Embryonic facial prominence (tissue), 1 donor: ENCODE results near the gene EID3.

ENCODE experiments used
- DNase-seq: peaks from one replicate; pipeline ENCODE4 v3.0.0-alpha.2; 2016; ENCODE audit errors: extremely low spot score

EID3 gene

DNA sequence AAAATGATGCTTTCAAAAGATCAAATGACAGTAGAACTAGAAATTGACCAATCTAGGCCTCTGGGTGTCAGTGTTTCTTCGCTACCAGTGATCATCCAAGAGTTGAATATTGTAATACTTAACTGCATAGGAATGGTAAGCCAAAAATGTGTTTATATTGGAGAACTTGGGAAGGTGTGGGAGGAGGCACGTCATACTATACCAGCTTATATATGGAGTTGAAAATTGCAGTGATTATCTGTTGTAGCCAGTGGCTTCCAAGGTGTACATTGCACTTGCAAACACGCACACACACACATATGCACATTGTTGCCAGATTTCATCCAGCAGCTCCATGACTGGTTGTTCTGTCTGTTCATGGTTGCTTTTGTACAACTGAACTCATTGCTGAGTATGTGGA lies 36.1 kb downstream of the EID3 start:
- DNase-seq = no peak

DNA sequence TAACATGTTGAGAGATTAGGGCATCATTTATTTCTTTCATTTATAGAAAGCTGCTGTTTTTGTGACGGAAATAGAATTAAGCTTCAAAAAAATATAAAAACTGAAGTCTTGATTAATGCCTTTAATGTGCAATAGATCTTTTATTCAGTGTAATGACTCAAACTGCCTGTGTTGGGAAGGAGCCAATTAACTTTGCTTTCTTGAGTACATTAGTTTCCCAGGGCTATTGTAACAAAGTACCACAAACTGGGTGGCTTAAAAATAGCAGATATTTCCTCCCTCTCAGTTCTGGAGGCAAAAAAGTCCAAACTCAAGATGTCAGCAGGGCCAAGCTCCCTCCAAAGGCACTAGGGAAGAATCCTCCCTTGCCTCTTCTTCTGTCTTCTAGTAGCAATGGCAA lies 36.6 kb downstream of the EID3 start:
- no peak for DNase-seq

DNA sequence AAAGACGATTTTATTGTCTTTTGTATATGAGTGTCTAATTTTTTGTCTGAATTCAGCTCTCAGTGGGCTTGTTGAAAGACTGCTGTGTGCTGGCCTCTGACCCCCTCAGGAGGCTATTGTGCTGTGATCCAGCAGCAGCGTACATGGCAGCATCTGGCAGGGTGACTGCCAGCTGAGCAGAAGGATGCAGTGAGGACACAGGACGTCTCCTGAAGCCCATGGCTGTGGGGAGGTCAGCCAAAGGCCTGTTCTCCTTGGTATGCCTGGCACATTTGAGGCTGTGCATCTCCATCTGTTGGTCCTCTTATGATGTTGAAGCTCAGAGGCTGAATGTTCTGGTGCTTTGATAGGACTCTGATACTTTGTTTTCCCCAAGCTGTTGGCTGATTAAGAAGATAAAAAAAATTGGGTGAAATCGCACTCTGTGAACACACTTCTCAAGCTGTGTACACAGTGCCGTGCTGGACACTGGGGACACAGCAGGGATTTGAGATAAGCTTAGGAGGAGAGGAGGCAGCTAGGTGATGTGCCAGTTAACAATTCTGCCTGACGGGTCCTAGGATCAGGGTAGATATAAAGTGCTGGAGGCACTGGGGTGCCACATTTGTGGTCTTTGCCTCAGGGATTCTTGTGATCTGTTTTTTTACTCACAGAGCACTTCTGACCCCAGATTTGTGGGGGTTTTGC lies 37.5 kb downstream of the EID3 start:
- DNase-seq = no peak

DNA sequence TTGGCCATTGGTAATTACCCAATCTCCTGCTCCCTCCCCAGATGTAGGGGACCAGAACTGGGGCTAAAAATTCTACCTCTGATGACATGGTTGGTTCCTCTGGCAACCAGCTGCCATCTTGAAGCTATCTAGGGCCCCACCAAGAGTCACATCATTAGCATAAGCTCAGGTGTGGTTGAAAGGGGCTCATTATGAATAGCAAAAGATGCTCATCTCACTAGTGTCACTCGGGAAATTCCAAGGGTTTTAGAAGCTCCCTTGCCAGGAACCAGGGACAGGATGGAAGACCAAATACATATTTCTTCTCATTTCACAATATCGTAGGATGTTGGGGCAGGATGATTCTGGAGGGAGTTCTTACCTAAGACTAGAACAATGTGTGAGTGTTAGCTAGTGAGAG lies 38.6 kb downstream of the EID3 start:
- no peak for DNase-seq

DNA sequence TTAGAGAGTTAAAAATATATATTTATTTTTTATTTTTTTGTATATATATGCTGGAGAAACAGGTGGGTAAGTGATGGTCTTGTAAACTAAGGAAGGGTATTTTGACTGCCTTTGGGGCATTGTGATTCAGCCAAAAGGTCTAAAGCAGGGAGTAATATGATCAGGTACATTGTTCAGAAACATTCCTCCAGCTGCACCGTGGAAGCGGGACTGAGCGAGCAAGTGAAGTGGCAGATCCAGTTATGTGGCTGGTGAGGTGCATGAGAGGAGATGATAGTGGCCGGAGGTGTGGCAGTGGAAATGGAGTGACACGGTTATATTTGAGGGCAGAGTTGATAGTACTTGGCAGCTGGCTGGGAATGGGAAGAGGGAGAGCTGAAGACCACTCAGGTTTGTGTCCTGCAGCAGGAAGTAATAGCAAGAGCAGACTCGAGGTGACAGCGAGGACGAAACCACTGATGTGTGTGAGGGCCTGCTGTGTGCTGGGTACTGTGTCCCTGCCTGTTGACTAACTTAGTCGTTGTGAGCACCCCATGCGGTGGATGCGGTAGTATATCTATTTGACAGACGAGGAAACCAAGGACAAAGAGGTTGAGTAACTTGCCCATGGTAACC lies 39.2 kb downstream of the EID3 start:
- no peak for DNase-seq

DNA sequence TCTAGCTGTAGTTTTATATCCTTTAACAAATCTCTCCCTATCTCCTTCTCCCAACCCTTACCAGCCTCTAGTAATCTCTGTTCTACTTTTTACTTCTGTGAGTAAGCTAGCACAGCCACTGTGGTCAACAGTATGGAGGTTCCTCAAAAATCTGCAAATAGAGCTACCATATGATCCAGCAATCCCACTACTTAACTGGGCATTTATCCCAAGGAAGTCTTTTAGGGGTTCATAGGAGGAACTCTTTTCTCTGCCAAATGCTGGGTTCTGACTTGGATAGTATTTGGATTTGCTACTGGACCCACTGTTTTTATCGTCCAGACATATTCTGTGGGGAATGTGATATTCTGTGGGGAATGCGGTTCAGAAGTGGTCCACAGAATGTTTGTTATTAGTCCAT lies 41.1 kb downstream of the EID3 start:
- DNase-seq = no peak

DNA sequence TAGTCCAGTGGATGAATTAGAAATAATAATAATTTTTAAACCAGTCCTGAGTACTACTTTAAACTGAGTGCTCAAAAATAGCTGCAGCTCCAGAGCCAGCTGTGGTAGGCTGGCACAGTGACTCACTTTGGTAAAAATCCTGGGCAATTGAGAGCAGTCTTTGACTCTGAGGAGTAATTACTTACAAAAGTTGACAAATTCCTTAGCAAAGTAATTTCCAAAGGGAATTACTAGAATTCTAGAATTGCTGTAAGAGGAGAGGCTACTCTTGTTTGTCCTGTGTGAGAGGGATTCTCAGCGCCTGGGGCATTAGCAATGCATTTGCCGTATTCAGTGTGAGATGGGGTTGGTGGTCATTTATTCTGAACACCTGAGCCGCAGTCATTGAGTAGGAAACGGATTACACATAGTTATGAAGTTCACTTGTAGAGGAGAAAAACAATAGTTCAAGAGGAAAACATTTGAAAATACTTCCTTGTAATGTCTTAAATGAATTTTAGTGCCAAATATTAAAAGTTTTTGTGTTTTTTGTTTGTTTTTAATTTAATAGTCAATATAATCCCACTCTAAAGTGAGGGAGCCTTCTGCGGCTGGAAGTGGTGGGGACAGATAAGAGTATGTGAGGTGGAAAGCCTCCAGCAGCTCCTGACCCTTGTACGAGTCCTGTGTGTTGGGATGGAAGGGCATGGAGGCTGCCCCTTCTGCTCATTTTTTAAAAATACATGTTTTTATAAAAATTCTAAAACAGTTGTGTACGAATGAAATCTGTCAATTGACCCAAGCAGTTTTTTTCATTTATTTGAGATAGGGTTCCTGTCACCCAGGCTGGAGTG lies 41.9 kb downstream of the EID3 start:
- DNase-seq = no peak

DNA sequence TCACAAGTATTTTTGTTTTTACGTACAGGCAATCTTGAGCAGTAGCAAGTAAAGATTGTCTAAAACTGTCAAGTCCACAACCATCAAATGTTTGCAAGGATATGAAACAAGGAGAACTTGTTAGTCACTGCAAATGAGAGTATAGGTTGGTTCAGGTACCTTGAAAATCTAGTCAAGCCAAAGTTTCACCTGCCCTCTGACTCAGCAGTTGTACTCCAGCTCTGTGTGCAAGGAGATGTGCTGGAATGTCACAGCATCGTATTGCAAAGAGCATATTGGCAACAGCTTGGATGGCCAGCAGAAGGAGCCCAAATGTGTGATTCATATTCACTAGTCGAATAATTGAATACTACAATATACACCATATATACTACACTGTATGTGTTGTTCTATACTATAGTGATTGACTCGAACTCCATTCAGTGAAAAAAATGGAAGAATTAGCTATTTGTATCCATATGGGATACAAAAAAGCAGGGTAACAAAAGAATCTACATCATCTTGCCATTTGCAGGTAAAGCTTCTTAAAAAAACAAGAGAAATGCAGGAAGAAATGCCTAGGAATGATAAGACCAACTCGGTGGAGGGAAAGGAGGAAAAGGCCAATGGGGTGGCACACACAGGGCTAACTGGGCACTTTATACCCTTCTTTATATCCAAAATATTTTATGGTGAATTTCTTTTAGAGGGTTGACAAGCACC lies 44.0 kb downstream of the EID3 start:
- no peak for DNase-seq

DNA sequence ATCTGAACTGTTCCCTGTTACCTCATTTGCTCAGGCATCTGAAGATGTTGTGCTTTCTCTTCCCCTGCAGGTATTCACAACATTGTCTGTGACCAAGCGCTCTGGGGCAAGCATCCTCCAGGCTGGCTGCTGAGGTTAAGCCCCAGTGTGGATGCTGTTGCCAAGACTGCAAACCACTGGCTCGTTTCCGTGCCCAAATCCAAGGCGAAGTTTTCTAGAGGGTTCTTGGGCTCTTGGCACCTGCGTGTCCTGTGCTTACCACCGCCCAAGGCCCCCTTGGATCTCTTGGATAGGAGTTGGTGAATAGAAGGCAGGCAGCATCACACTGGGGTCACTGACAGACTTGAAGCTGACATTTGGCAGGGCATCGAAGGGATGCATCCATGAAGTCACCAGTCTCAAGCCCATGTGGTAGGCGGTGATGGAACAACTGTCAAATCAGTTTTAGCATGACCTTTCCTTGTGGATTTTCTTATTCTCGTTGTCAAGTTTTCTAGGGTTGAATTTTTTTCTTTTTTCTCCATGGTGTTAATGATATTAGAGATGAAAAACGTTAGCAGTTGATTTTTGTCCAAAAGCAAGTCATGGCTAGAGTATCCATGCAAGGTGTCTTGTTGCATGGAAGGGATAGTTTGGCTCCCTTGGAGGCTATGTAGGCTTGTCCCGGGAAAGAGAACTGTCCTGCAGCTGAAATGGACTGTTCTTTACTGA lies 44.9 kb downstream of the EID3 start:
- no peak for DNase-seq

DNA sequence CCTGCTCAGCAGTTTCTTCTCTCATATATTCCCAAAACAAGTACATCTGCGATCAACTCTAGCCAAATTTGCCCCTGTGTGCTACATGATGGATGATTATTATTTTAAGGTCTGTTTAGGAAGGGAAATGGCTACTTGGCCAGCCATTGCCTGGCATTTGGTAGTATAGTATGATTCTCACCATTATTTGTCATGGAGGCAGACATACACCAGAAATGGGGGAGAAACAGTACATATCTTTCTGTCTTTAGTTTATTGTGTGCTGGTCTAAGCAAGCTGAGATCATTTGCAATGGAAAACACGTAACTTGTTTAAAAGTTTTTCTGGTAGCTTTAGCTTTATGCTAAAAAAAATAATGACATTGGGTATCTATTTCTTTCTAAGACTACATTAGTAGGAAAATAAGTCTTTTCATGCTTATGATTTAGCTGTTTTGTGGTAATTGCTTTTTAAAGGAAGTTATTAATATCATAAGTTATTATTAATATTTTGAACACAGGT lies 45.5 kb downstream of the EID3 start:
- no peak for DNase-seq

DNA sequence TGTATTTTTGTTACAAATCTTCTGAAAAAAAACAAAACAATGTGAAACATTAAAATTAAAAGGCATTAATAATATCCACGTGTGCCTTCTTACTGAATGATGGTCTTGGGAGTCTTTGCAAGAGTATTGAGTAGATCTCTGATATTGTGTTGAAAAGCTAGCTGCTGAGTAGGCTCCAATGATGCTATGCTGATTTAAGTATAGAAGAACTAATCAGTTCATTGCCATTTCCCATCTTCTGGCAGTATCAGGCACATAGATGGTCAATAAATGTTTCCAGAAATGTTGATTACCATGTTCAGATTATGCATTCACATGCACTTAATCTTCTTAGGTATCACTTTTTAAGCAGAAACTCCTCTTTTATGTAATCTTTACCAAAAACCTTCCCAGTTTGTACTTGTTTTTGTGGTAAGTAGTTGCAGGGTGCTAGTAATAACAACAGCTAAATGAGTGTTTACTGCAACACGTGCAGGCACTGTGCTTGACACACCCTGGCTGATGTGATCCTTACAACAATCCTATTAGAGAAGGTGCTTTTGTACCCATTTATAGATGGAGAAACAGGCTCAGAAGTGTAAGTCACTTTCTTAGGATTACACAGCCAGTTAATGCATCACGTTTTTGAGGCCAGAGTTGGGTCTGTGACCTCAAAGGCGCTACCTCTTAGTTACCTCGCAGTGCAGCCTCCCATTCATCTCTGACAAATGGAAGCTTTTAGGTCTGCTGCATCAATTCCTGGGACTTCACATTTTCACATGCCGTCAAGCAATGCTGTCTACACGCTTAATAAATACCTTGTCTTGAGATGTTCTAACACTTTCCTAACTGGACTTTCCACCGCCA lies 46.9 kb downstream of the EID3 start:
- DNase-seq = no peak

DNA sequence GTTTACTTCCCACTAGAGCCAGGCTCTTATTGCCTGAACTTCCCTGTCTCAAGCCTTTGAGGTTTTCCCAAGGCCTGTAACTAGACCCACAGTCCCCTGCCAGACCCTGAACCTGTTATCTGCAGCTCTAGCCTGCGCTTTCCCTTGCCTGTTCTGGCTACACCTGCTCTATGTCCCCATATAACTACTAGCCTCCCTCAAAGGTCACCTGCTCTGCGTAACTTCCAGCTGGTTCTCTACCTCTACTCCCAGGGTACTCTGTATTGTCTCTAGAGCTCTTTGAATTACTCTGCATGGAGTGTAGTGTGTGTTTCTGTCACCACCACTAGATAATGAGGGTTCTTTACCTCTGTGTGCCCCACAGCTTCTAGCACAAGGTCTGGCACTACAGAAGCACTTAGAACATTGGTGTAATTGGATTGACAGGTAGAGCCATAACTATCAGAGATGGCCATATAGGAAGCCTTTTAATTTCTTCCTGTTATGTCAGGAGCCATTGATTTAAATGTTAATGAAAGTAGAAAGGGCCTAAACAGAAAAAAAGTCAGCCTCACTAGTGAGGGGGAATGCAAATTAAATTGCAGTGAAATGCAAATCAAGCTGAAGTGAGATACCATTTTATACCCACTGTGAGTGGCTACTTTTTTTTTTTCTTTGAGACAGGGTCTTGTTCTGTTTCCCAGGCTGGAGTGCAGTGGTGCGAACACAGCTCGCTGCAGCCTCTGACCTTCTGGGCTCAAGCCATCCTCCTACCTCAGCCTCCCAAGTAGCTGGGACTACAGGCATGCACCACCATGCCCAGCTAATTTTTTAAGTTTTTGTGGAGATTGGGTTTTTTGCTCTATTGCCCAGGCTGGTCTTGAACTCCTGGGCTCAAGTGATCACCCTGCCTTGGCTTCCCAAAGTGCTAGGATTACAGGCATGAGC lies 47.8 kb downstream of the EID3 start:
- DNase-seq = no peak

DNA sequence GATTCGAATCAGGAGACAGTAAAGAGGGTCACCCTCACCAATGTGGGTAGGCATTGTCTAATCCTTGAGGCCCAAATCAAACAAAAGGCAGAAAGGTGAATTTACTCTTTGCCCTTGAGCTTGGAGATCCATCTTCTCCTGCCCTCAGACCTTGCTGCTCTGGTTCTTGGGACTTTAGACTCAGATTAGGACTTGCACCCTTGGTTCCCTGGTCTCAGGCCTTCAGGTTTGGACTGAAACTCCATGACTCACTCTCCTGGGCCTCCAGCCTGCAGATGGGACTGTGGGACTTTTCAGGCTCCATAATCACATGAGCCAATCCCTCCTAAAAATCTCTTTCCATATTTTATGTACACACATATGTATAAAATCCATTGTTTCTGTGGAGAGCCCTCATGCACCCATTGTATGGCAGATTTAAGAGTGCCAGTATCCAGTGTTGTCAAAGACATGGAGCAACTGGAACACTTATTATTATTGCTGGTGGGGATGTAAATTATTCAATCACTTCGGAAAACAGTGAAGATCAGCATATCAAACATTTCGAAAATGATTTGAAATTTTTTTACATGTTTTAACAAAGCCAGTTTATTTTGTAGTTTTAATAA lies 48.7 kb downstream of the EID3 start:
- DNase-seq = no peak

DNA sequence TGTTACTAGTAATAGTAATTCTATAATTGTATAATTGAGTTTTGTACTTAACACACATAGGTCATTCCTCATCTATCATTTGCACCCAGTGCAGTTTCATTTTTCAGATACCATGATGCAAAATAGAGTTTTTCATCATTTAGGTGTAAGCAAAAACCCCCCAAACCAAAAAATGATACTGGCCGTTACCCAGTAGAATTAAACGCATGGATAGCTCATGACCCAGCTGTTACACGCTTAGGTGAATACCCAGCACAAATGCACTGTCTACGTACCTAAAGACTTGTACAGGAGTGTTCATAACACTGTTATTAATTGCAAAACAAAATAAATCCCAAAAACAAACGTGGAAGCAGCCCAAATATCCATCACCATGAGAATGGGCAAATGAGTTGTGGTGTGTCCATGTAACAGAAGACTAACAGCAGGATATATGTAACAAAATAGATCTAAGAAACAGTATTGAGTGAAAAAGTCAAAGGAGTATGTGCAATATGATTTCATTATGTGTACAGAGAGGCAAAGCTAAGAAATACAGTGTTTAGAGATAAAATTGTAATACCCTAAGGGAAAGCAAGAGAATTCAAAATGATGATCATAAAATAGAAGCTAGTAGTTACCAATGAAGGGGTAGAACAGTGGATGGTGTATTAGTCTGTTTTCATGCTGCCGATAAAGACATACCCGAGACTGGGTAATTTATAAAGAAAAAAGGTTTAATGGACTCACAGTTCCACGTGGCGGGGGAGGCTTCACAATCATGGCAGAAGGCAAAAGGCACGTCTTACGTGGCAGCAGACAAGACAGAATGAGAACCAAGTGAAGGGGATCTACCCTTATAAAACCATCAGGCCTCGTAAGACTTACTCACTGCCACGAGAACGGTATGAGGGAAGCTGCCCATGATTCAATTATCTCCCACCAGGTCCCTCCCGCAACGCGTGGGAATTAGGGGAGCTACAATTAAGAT lies 49.8 kb downstream of the EID3 start:
- no peak for DNase-seq

DNA sequence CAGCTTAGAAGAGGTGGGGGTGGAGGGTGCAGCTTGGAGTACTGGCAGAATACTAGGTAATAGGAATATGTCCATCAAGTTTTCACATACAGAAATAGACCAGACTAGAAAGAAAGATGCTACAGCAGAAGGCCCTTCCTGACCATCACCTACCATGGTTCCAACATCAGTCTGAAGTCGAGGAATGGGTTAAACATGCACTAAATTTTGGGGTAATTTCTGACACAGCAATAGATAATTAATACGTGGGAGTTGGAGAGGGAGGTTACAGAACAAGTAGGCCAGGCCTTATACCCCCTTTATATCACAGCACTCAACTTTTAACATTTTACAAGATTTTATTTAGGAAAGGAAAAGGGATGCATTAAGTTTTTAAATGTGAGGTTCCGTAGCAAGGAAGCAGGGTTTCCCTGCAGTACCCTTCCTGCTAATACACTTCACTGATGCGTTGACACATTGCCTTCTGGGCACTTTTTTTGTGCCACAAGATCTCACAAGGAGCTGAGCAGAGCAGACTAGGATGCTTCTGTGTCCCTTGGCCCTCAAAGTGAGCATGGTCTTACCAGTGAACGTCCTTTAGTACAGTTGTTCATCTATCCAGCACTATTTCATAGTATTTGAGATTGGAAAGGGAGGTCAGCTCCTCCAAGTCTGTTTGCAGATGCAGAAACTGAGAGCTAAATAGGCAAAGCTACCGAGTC lies 50.8 kb downstream of the EID3 start:
- no peak for DNase-seq
